ENCODE data around the gene MYO1B. TPM values are rescaled to one million over a fixed set of nuclear protein-coding genes. Genes with fewer than 3 reads are reported as not detected.

Gene MYO1B
- total RNA-seq, 1 donor from 2014 or later, result 81.6 TPM

DNA sequence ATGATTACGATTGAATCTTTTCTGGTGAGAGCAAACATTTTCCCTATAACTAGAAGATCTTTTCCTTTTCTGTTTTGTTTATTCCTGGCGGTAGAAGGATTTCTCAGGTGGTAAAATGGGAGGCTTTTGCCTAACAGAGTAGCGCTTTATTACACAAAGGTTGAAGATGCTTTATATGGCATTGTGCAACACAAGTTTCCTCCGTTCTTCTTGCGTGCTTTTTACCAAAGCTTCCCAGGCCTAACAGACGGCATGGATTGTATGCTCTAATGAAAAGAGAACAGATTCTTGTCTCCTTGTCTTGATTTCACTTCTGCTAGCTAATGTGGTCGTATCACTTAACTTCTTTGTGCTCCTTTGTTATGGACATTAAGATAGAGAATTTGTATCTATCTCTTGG, 43.8 kb downstream of the MYO1B start:
- Mint-ChIP-seq H3K27me3 (ENCODE audit: low read depth) (no peaks in the 10 kb centered on the region), H3K4me3 (no peak overlapping the region), H3K27ac (peak overlapping the region; percentile 38), H3K9me3 (no peaks in the 10 kb centered on the region), H3K4me1 (peaks cover 15% of the 10 kb centered on the region), H3K36me3 (peaks cover 12% of the 10 kb centered on the region)
- TF ChIP-seq, protein P1, sequence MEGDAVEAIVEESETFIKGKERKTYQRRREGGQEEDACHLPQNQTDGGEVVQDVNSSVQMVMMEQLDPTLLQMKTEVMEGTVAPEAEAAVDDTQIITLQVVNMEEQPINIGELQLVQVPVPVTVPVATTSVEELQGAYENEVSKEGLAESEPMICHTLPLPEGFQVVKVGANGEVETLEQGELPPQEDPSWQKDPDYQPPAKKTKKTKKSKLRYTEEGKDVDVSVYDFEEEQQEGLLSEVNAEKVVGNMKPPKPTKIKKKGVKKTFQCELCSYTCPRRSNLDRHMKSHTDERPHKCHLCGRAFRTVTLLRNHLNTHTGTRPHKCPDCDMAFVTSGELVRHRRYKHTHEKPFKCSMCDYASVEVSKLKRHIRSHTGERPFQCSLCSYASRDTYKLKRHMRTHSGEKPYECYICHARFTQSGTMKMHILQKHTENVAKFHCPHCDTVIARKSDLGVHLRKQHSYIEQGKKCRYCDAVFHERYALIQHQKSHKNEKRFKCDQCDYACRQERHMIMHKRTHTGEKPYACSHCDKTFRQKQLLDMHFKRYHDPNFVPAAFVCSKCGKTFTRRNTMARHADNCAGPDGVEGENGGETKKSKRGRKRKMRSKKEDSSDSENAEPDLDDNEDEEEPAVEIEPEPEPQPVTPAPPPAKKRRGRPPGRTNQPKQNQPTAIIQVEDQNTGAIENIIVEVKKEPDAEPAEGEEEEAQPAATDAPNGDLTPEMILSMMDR (IDR thresholded peaks at IDR 0.05; ENCODE audit: unreplicated experiment), result no peak
- no peak for DNase-seq (ENCODE audit: low spot score in 2 of 2, unreplicated experiment in 2 of 2)

DNA sequence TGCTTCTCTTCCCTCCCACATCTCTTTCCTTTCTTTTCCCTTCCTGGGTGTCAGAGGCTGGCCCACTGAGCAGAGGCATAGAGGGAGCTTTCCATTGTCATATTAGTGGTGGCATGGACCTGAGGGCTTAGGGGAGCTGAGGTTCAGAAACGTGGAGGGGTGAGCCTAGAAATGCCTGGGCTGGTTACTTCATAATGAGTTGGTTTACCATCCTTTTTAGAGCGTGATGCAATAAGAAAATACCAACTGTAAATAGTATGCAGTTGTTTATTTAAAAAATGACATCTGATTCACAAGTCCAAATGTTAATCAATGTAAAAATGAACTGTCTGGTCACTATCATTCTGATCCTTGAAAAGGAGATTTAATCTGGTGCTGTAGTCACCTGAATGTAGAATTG, 46.3 kb downstream of the MYO1B start:
- no peak overlapping the region for H3K27ac Mint-ChIP-seq
- no peaks in the 10 kb centered on the region for H3K27me3 Mint-ChIP-seq (ENCODE audit: low read depth)
- H3K4me1 Mint-ChIP-seq, result peaks cover 17% of the 10 kb centered on the region
- no peaks in the 10 kb centered on the region for H3K9me3 Mint-ChIP-seq
- H3K36me3 Mint-ChIP-seq, result peaks cover 7% of the 10 kb centered on the region
- TF ChIP-seq, protein P1 (IDR thresholded peaks at IDR 0.05; ENCODE audit: unreplicated experiment), result no peak
- no peak overlapping the region for H3K4me3 Mint-ChIP-seq
- DNase-seq (ENCODE audit: low spot score in 2 of 2, unreplicated experiment in 2 of 2), result no peak

- Mint-ChIP-seq H3K4me1 (peaks cover 14% of the 10 kb centered on the region), H3K9me3 (no peaks in the 10 kb centered on the region), H3K4me3 (no peak overlapping the region), H3K27ac (no peak overlapping the region), H3K27me3 (ENCODE audit: low read depth) (no peaks in the 10 kb centered on the region), H3K36me3 (peaks cover 4% of the 10 kb centered on the region)
- TF ChIP-seq, protein P1 (IDR thresholded peaks at IDR 0.05; ENCODE audit: unreplicated experiment), result no peak
- DNase-seq (ENCODE audit: low spot score in 2 of 2, unreplicated experiment in 2 of 2), result no peak
These were observed 47.7 kb downstream of the MYO1B start for GRCh38 chr2:191292869-191293268.

DNA sequence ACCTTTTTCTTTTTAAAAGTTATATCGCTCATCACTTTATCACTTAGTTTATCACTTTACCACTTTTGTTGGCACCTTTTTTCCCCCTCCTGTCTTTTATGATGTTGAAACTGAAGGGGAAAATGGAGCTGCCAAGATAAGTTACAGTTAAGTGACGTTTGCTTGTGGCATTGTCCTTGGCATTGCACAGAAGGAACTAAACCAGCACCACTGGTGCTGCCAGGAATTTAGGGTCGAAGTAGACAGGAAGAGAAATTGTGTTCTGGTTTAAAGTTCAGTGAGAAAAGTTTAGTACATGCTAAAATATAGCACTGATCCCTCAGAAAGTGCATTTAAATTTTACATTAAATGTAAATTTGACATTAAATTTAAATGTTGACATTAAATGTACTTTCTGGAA, 49.9 kb downstream of the MYO1B start:
- H3K4me1 Mint-ChIP-seq, result peaks cover 8% of the 10 kb centered on the region
- no peaks in the 10 kb centered on the region for H3K27me3 Mint-ChIP-seq (ENCODE audit: low read depth)
- H3K4me3 Mint-ChIP-seq, result no peak overlapping the region
- no peaks in the 10 kb centered on the region for H3K9me3 Mint-ChIP-seq
- peaks cover 6% of the 10 kb centered on the region for H3K36me3 Mint-ChIP-seq
- no peak for DNase-seq (ENCODE audit: low spot score in 2 of 2, unreplicated experiment in 2 of 2)
- H3K27ac Mint-ChIP-seq, result no peak overlapping the region
- TF ChIP-seq, protein P1 (IDR thresholded peaks at IDR 0.05; ENCODE audit: unreplicated experiment), result no peak

DNA sequence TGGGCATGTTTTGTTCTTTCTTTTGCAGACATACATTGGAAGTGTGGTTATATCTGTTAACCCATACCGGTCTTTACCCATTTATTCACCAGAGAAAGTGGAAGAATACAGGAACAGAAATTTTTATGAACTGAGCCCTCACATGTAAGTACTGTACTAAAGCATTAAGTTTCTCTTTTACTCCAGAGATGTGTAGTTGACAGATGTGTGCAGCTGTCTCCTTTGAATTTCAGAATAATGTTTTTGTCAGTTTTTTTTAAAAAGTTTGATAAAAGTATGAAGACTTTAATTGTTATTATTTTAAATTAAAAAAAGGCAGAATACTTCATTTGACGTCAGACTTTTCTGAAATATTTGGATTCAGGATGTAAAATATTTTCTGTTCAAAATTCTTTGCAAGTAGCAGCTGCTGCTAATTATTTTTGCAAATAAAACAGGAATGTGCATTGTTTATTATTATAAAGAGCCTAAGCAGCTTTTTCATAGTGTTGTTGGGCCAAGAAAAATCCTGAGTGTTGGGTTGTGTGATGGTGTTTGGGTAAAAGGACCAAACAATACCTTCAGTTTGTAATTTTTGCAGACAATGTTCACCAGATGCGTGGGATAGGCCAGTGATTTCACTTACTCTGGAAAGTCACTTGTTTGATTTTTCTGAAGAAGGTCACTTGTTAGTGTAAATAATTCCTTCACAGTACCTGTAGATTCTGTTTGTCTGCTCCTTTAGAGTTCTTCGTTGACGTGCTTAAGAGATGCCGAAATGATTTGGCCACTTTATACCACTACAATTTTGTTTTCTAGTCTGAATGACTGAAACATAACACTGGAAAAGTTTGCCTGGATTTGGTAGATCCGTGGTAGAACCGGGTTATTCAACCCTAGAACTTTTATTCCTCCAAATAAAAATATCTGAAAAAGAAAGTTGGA, 51.1 kb downstream of the MYO1B start:
- Mint-ChIP-seq H3K27ac (no peak overlapping the region), H3K4me1 (peaks cover 5% of the 10 kb centered on the region), H3K9me3 (no peaks in the 10 kb centered on the region), H3K27me3 (ENCODE audit: low read depth) (no peaks in the 10 kb centered on the region), H3K4me3 (no peak overlapping the region), H3K36me3 (peaks cover 9% of the 10 kb centered on the region)
- TF ChIP-seq, protein P1 (IDR thresholded peaks at IDR 0.05; ENCODE audit: unreplicated experiment), result no peak
- no peak for DNase-seq (ENCODE audit: low spot score in 2 of 2, unreplicated experiment in 2 of 2)

Data from mesothelial cell of epicardium (in vitro differentiated cells).